SJSA1 (cell line): ENCODE measurements around the gene CPSF3. TPM values are rescaled to one million over a fixed set of nuclear protein-coding genes. Genes with fewer than 3 reads are reported as not detected.

ENCODE experiments used
- DNase-seq, 2 experiments: peaks; one replicate each; pipeline ENCODE4 v3.0.0-alpha.2; 2015 to 2020; ENCODE audit warnings: low spot score in 2 of 2, low read depth in 1 of 2
- H3K27ac ChIP-seq: fragments of 250-450 bp; sonication (Bioruptor Pico); 2 replicates; pipeline ENCODE4 v1.5.1; 2020; ENCODE audit warnings: mild to moderate bottlenecking, moderate library complexity
- H3K27me3 ChIP-seq: fragments of 250-450 bp; sonication (Bioruptor Pico); replicated peaks from 2 replicates; pipeline ENCODE4 v1.5.1; 2020; ENCODE audit warnings: mild to moderate bottlenecking, moderate library complexity
- H3K36me3 ChIP-seq: fragments of 250-450 bp; sonication (Bioruptor Pico); 2 replicates; pipeline ENCODE4 v1.5.1; 2020; ENCODE audit warnings: mild to moderate bottlenecking
- H3K4me1 ChIP-seq: fragments of 250-450 bp; sonication (Bioruptor Pico); replicated peaks from 2 replicates; pipeline ENCODE4 v1.6.1; 2021; ENCODE audit warnings: mild to moderate bottlenecking
- H3K4me3 ChIP-seq: fragments of 250-450 bp; sonication (Bioruptor Pico); 2 replicates; pipeline ENCODE4 v1.5.1; 2020; ENCODE audit warnings: mild to moderate bottlenecking
- H3K9me3 ChIP-seq: fragments of 250-450 bp; sonication (Bioruptor Pico); replicated peaks from 2 replicates; pipeline ENCODE4 v1.5.1; 2020; ENCODE audit warnings: mild to moderate bottlenecking
- total RNA-seq: library from RNA; depleted of rRNA; stranded (reverse); fragments of >200 nt; shearing (Covaris generic); gene quantifications from 2 replicates; pipeline ENCODE4 v1.2.3, GENCODE V29; 2014

CPSF3 gene
- total RNA-seq, 1 experiment from 2014 or later, result 52.6 TPM

DNA sequence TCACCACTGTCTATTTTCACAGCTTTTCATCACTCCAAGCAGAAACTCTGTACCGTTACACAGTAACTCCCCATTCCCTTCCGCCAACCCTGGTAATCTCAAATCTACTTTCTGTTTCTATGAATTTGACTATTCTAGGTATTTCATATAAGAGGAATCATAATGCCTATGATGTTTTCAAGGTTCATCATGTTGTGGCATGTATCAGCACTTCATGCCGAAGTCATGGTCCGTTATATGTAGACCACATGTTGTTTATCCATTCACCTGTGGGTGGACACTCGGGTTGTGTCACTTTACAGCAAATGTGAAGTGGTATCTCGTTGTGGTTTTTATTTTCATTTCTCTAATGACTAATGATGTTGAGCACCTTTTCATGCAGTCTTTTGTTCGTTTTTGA is 21.6 kb downstream of the CPSF3 start:
- Histone ChIP-seq H3K4me1 (peaks cover 20% of the 10 kb centered on the region), H3K27ac (no peak overlapping the region), H3K4me3 (no peak overlapping the region), H3K9me3 (no peaks in the 10 kb centered on the region), H3K36me3 (peaks cover 75% of the 10 kb centered on the region), H3K27me3 (no peaks in the 10 kb centered on the region)
- DNase-seq, result no peak

DNA sequence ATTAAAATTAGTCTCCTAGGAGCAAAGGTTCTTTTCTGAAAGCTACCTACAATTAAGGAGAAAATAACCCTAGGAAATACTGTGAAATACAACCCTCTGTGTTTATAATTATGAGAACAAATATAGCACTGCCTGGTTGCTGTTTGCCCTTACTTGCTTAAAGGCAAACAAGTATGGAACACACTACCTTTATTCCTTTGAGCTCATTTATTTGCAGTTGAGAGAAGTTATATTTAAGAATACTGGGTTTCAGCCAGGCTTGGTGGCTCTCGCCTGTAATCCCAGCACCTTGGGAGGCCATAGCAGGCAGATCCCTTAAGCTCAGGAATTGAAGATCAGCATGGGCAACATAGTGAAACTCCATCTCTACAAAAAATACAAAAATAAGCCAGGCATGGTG is 27.8 kb downstream of the CPSF3 start:
- no peak for DNase-seq
- H3K4me3 ChIP-seq, result no peak overlapping the region
- no peak overlapping the region for H3K27ac ChIP-seq
- no peaks in the 10 kb centered on the region for H3K27me3 ChIP-seq
- 0 out of 2 replicates have a peak, but pooled peaks cover 3% of the 10 kb centered on the region for H3K4me1 ChIP-seq
- no peaks in the 10 kb centered on the region for H3K9me3 ChIP-seq
- H3K36me3 ChIP-seq, result peaks cover 74% of the 10 kb centered on the region

DNA sequence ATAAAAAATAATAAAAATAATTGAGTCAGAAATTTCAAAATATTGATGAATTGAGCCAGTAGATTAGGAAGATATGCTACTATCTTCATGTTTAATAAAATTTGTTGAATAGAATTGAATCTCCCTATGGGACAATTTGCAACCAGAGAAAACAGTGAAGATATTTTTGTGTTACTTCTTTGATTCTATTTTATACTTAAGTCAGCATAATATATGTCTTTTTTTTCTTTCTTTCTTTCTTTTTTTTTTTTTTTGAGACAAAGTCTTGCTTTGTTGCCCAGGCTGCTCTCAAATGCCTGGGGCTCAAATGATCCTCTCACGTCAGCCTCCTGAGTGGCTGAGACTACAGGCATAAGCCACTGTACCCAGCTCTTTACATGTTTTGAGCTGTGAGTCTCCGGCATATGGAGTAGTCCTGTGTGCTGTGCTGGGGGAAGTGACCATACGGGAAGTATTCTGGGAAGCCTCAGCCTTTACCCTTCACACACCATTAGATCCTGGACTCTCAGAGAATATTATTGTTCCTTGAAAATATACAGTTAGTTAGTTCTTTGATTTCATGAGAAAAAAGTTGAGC is 37.1 kb downstream of the CPSF3 start:
- Histone ChIP-seq H3K4me3 (no peak overlapping the region), H3K27ac (no peak overlapping the region), H3K4me1 (no peaks in the 10 kb centered on the region), H3K27me3 (no peaks in the 10 kb centered on the region), H3K9me3 (no peaks in the 10 kb centered on the region), H3K36me3 (peaks cover 67% of the 10 kb centered on the region)
- DNase-seq, result no peak

DNA sequence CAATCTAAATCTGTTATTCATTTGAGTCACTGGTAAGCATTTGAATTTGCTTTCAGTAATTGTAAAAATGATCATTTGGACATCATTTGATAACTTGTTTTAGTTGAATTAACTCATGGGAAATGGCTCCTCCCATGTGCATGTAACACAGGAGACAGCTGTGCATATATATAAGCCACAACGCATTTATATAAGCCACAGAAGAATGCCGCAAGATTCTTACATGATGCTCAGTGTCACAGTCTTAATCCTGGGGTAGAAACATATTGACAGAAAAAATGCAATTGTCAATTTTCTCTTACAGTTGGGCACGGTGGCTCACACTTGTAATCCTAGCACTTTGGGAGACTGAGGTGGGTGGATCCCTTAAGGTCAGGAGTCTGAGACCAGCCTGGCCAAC is 37.6 kb downstream of the CPSF3 start:
- Histone ChIP-seq H3K4me1 (no peaks in the 10 kb centered on the region), H3K36me3 (peaks cover 70% of the 10 kb centered on the region)

DNA sequence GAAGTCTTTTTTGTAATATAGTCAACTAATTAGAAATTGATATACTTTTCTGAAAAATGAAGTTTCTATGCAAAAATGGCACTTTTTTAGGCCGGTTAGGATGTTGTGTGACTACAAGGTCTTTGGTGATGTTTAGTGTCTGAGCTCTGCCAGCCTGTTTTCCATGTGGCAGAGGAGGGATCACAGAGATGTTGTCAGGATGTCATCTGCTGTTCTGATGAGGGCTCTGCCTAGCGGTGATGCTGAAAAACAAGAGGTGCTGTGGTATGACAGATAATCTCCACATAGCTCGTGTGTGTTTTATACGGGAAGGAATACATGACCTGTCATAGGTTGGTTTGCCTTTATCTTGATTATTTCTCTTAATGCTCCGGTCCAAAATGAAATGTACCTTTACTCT is 38.9 kb downstream of the CPSF3 start:
- Histone ChIP-seq H3K4me3 (no peak overlapping the region), H3K4me1 (no peaks in the 10 kb centered on the region), H3K27ac (no peak overlapping the region), H3K36me3 (peaks cover 63% of the 10 kb centered on the region), H3K27me3 (no peaks in the 10 kb centered on the region), H3K9me3 (no peaks in the 10 kb centered on the region)
- no peak for DNase-seq

More for the DNA sequence above, 37.6 kb downstream of the CPSF3 start:
- no peak for DNase-seq
- H3K9me3 ChIP-seq, result no peaks in the 10 kb centered on the region
- H3K27me3 ChIP-seq, result no peaks in the 10 kb centered on the region
- H3K4me3 ChIP-seq, result no peak overlapping the region
- no peak overlapping the region for H3K27ac ChIP-seq

DNA sequence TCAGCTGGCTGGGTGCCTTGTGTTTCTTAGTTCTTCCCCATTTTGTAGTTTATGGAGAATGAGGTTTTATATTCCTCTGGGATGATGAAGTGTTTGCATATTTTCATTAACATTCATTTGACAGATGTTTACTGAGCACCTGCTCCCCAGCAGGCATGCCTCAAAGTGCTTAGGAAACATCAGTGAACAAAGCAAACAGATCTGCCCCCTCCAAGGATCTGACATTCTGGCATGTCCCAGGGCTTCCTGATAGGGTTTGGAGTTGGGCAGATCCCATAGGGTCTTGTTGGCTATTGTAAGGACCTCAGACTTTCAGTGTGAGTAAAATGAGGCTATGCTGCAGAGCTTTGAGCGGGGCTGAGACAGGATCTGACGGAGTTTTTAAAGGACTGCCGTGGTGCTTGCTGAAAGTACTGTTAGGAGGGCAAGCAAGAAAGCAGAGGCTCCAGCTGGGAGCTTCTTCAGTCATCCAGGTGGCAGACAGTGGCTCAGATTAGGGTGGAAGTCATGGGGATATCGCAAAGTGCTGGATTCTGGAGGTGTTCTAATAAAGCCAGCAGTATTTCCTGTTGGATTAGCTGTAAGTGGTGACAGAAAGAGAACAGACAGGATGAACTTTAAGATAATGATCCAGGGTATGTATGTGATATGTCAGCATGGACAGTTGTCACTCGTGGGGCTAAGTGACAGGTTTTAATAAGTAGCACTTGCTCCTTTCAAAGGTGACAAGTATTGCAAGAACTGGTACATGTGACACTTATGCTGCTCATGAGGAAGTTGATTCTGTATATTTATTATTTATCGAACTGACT is 39.6 kb downstream of the CPSF3 start:
- no peaks in the 10 kb centered on the region for H3K9me3 ChIP-seq
- H3K4me3 ChIP-seq, result no peak overlapping the region
- peaks cover 65% of the 10 kb centered on the region for H3K36me3 ChIP-seq
- no peaks in the 10 kb centered on the region for H3K27me3 ChIP-seq
- no peak overlapping the region for H3K27ac ChIP-seq
- no peaks in the 10 kb centered on the region for H3K4me1 ChIP-seq
- DNase-seq, result no peak

DNA sequence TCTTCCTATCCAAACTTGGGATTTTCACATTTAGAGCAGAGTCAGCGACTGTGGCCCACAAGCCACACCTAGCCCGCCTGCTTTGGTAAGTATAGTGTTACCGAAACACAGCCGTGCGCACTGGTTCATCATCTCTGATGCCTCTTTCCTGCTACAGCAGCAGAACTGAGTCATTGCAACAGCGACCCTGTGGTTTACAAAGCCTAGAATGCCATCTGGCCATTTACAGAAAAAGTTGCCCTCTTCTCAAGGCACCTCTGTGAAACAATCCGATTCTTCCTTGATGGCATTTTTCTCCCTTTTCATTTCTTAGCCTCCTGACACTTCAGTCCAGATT is 40.2 kb downstream of the CPSF3 start:
- no peak overlapping the region for H3K4me3 ChIP-seq
- no peak overlapping the region for H3K27ac ChIP-seq
- no peaks in the 10 kb centered on the region for H3K4me1 ChIP-seq
- DNase-seq, result no peak
- peaks cover 62% of the 10 kb centered on the region for H3K36me3 ChIP-seq
- H3K27me3 ChIP-seq, result no peaks in the 10 kb centered on the region
- no peaks in the 10 kb centered on the region for H3K9me3 ChIP-seq

DNA sequence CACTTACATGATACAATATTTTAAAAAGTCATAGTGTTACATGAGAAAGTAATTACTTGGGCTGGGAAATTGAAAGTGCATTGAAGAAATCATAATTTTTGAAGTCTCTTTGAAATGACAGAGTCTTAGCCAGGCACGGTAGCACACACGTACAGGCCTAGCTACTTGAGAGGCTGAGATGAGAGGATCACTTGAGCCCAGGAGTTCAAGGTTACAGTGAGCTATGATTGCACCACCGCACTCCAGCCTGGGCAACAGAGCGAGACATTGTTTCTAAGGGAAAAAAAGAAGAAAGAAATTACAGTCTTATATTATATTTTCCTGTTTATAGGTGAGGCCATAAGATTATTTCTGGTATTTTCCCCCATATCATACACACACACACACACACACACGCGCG is 41.7 kb downstream of the CPSF3 start:
- H3K4me3 ChIP-seq, result no peak overlapping the region
- no peaks in the 10 kb centered on the region for H3K4me1 ChIP-seq
- H3K36me3 ChIP-seq, result peaks cover 62% of the 10 kb centered on the region
- no peaks in the 10 kb centered on the region for H3K9me3 ChIP-seq
- H3K27me3 ChIP-seq, result no peaks in the 10 kb centered on the region
- H3K27ac ChIP-seq, result no peak overlapping the region
- no peak for DNase-seq

DNA sequence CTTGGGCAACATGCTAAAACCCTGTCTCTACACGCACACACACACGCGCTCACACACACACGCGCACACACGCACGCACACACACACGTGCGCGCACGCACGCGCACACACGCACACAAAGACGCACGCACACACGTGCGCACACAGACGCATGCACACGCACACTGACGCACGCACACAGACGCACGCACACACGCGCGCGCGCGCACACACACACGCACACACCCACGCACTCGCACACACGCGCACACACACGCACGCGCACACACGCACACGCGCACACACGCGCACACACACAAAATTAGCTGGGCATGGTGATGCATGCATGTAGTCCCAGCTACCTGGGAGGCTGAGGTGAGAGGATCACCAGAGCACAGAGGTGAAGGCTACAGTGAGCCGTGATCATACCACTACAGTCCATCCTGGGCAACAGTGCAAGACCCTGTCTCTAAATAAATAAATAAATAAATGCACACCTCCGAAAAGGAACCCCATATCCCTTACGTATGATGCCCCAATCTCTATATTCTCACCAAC is 42.8 kb downstream of the CPSF3 start:
- Histone ChIP-seq H3K9me3 (no peaks in the 10 kb centered on the region), H3K27ac (no peak overlapping the region), H3K36me3 (peaks cover 66% of the 10 kb centered on the region), H3K4me1 (no peaks in the 10 kb centered on the region), H3K4me3 (no peak overlapping the region), H3K27me3 (no peaks in the 10 kb centered on the region)
- DNase-seq, result no peak

DNA sequence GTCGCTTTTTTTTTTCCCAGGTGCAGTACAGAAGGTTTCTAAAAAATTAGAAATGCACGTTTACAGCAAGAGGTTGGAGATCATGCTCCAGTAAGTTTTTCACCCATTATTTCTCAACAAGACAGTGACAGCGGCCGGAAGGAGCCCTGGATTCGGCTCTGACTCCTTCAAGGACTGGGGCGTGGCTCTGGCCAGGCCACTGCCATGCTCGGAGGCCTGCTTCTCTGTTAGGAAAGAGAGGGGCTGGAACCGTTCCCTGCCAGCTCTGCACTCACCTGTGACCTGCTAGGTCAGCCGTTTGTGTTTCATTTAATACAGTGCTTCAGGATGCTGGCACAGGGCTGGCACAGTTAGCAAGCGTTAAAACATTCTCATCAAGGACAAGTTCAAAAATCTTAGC is 44.2 kb downstream of the CPSF3 start:
- peaks cover 61% of the 10 kb centered on the region for H3K36me3 ChIP-seq
- H3K27ac ChIP-seq, result no peak overlapping the region
- no peaks in the 10 kb centered on the region for H3K4me1 ChIP-seq
- no peaks in the 10 kb centered on the region for H3K9me3 ChIP-seq
- no peak overlapping the region for H3K4me3 ChIP-seq
- no peaks in the 10 kb centered on the region for H3K27me3 ChIP-seq
- no peak for DNase-seq

DNA sequence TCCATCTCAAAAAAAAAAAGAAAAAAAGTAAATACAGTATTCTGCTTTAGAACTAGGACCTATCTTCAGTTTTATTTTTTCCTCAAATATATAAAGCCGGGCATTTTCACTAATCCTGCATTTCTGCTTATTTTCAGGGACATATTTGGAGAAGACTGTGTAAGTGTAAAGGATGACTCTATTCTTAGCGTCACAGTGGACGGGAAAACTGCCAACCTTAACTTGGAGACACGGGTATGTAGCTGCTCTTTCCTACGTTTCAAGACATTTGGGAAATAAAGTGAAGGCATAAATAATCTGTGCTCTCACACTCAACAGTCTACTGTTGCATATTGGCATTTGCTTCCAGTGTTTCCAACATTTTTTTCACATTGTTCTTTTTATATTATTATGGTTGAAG is 47.8 kb downstream of the CPSF3 start:
- Histone ChIP-seq H3K4me3 (no peak overlapping the region), H3K4me1 (peaks cover 15% of the 10 kb centered on the region), H3K27ac (no peak overlapping the region), H3K9me3 (no peaks in the 10 kb centered on the region), H3K36me3 (peaks cover 58% of the 10 kb centered on the region), H3K27me3 (no peaks in the 10 kb centered on the region)
- DNase-seq, result no peak

DNA sequence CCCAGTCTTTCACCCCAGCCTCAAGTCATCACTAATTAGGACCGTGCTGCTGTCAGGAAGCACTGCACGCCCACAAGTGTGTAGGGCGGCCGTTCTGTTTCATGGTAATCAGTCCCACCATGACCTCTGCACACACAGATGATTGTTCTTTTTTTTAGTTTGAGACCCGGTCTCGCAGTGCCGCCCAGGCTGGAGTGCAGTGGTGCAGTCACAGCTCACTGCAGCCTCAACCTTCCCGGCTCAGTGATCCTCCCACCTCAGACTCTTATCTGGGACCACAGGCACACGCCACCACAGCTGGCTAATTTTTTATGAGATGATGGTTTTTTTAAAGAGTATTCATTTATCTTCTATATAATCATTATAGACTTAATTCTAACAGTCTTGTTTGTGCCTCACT is 49.1 kb downstream of the CPSF3 start:
- DNase-seq, result no peak
- peaks cover 68% of the 10 kb centered on the region for H3K36me3 ChIP-seq
- H3K27ac ChIP-seq, result no peak overlapping the region
- no peaks in the 10 kb centered on the region for H3K9me3 ChIP-seq
- H3K4me1 ChIP-seq, result peaks cover 17% of the 10 kb centered on the region
- H3K27me3 ChIP-seq, result no peaks in the 10 kb centered on the region
- H3K4me3 ChIP-seq, result no peak overlapping the region

DNA sequence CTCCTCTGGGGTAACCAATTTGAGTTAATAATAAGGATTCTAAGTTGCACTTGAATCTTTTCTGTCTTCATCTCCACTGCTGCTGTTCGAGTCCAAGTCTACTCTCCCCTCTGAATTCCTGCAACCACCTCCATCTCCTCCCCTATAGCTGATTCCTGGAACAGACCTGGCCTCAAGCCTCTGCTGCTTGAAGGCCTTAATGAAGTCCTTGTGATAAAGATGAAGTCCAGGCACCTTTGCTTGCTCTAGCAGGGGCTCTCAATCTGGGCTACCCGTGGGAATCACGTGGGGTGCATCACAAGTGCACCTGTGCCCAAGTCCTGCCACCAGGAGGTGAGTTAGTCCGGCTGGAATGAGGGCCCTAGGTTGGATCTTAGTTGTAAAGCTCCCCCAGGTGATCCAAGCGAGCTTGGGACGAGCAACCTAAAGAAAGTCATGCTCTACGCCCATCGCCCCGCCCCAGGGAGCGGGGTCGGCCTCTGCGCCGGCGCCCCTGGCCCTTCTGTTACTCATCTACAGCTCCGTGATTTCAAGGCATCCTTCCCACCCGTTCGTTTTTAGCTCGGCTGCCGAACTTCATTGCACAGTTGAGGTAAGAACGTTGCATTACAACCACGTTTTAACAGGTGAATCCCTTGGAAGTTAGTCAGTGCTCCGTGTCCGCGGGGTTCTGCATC is 50.0 kb downstream of the CPSF3 start:
- Histone ChIP-seq H3K27ac (no peak overlapping the region), H3K9me3 (no peaks in the 10 kb centered on the region), H3K36me3 (peaks cover 73% of the 10 kb centered on the region), H3K4me1 (peaks cover 17% of the 10 kb centered on the region), H3K27me3 (no peaks in the 10 kb centered on the region), H3K4me3 (peak overlapping the region; percentile 87; the same call in 1 of the 2 replicates)
- DNase-seq, result no peak

DNA sequence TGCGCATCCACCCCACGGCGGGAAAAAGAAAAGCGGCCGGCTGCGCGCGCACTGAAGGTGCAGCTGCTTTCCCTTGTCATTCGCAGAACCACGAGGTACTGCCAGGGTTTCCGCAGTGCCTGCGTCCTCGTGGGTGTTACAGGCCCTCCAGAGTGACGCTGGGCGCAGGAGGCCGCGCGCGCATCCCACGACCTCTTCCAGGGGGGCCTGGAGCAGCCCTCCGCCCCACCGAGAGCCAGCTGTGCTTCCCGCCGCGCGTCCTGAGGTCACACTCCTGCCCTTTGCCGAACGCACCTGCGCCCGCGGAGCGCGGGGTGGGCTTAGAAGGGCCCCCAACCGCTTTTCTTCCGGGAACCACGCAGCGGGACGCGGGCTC is 50.5 kb downstream of the CPSF3 start:
- Histone ChIP-seq H3K27me3 (no peaks in the 10 kb centered on the region), H3K4me3 (peak overlapping the region; percentile 87), H3K9me3 (no peaks in the 10 kb centered on the region), H3K4me1 (peaks cover 17% of the 10 kb centered on the region), H3K36me3 (peaks cover 72% of the 10 kb centered on the region), H3K27ac (peak overlapping the region; percentile 76)
- DNase-seq, result no peak
